ENCODE results near the gene ETV3. TPM values are rescaled to one million over a fixed set of nuclear protein-coding genes. Genes with fewer than 3 reads are reported as not detected.

The ETV3 gene
- total and polyA plus RNA-seq, 2 of the 4 experiments (the other 2 are of a cell fraction), result 6.4 to 14.7 TPM

DNA sequence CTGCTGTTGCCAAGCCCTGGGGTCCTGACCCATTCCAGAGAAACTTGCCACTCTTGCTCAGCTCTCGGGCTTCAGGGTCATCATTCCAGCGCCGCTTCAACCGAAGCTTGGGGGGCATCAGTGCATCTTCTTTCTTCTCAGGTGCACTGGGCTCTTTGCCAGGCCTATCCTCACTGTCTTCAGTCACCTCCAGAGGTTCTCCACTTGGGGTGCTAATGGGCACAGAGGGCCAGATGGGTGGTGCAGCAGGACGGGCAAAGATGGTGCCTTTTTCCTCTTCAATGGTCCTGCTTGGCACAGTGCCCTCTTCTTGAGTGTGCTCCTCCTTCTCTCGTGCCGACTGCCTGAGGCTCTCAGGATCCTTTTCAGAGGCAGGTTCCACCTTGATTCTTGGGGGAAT lies 13.3 kb downstream of the ETV3 start:
- Histone ChIP-seq H3K4me3 (ENCODE audit: insufficient read depth, low read depth, low read length) (no peak overlapping the region), H2BK5ac (ENCODE audit: low read depth, low read length, poor library complexity, severe bottlenecking) (no peak overlapping the region), H4K91ac (ENCODE audit: insufficient read depth, low read depth, low read length) (no peak overlapping the region), H2AFZ (replicated peaks; ENCODE audit: low read length, poor library complexity) (no peak overlapping the region), H3K23ac (ENCODE audit: low read depth, low read length) (no peak overlapping the region), H3K79me1 (ENCODE audit: low read depth in 1 of 2, low read length in 2 of 2) (peaks cover 18 to 30% of the 10 kb centered on the region in 2 experiments), H3K9me1 (ENCODE audit: insufficient read depth, low read length) (peaks cover 3% of the 10 kb centered on the region; the same call in 1 of the 2 replicates), H3K14ac (replicated peaks; ENCODE audit: low read depth, low read length) (no peak overlapping the region), H3K36me3 (ENCODE audit: control insufficient read depth, insufficient read depth, low read length) (peaks cover 33% of the 10 kb centered on the region), H3K4me2 (ENCODE audit: low read depth, low read length) (no peak overlapping the region), H4K5ac (ENCODE audit: low read depth, low read length) (no peak overlapping the region), H4K20me1 (ENCODE audit: insufficient read depth, low read length) (no peaks in the 10 kb centered on the region; the same call in none of the 2 replicates), H2AK9ac (replicated peaks; ENCODE audit: low read depth, low read length, poor library complexity) (no peak overlapping the region), H2BK15ac (ENCODE audit: low read depth, low read length) (no peak overlapping the region), H3K9me3 (ENCODE audit: control insufficient read depth, insufficient read depth, low read length) (no peaks in the 10 kb centered on the region), H3K18ac (ENCODE audit: low read depth, low read length) (no peak overlapping the region), H3K4ac (ENCODE audit: low read depth, low read length) (no peak overlapping the region), H4K8ac (ENCODE audit: low read depth in 2 of 2, low read length in 2 of 2) (no peak overlapping the region), H2AK5ac (ENCODE audit: low read depth, low read length) (no peak overlapping the region), H3K56ac (ENCODE audit: extremely low read depth, insufficient read depth, low read length) (no peak overlapping the region), H3K9ac (ENCODE audit: low read depth, low read length) (no peak overlapping the region), H2BK20ac (ENCODE audit: low read depth, low read length) (no peak overlapping the region), H3K4me1 (ENCODE audit: control insufficient read depth, insufficient read depth, low read length) (no peaks in the 10 kb centered on the region), H3K27me3 (ENCODE audit: control insufficient read depth, insufficient read depth, low read length) (no peaks in the 10 kb centered on the region), H2BK120ac (ENCODE audit: low read depth, low read length) (no peak overlapping the region), H3K27ac (ENCODE audit: insufficient read depth, low read length) (no peak overlapping the region)
- 87% methylated on average over 5 of the region's 7 CpGs; no CpG with 5 or more reads in 1 of the 2 experiments for WGBS, 2 experiments (ENCODE audit: extremely low coverage in 2 of 2, insufficient read length in 1 of 2)
- DNase-seq (no peak), ATAC-seq (ENCODE audit: low read depth) (no peak)
- POLR2A ChIA-PET (ENCODE audit: unreplicated experiment), result no interaction called here
- CTCF ChIA-PET, result no interaction called here
- intact Hi-C loops (cut with micrococcal nuclease) (no loop called here), in situ Hi-C loops (cut with MboI; ENCODE audit: low sequenced_read_pairs) (no loop called here), dilution Hi-C loops (cut with HindIII; ENCODE audit: low sequenced_read_pairs, unreplicated experiment) (no loop called here)
- BruUV-seq (replicated peaks), result no TSS peak
- no peak for TF ChIP-seq FOS (IDR thresholded peaks at IDR 0.05; ENCODE audit: low read depth, low read length)
- TF ChIP-seq, protein P1, sequence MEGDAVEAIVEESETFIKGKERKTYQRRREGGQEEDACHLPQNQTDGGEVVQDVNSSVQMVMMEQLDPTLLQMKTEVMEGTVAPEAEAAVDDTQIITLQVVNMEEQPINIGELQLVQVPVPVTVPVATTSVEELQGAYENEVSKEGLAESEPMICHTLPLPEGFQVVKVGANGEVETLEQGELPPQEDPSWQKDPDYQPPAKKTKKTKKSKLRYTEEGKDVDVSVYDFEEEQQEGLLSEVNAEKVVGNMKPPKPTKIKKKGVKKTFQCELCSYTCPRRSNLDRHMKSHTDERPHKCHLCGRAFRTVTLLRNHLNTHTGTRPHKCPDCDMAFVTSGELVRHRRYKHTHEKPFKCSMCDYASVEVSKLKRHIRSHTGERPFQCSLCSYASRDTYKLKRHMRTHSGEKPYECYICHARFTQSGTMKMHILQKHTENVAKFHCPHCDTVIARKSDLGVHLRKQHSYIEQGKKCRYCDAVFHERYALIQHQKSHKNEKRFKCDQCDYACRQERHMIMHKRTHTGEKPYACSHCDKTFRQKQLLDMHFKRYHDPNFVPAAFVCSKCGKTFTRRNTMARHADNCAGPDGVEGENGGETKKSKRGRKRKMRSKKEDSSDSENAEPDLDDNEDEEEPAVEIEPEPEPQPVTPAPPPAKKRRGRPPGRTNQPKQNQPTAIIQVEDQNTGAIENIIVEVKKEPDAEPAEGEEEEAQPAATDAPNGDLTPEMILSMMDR (conservative IDR thresholded peaks at IDR 0.05; ENCODE audit: low read depth, low read length), result no peak
- TF ChIP-seq RAD21 (IDR thresholded peaks at IDR 0.05; ENCODE audit: low read length), result no peak
- TF ChIP-seq RCOR1 (IDR thresholded peaks at IDR 0.05; ENCODE audit: insufficient replicate concordance, low read length), result no peak
- TF ChIP-seq MXI1 (IDR thresholded peaks at IDR 0.05; ENCODE audit: borderline replicate concordance, low read depth, low read length), result no peak
